ENCODE data around the gene MUC7.

The MUC7 gene

DNA sequence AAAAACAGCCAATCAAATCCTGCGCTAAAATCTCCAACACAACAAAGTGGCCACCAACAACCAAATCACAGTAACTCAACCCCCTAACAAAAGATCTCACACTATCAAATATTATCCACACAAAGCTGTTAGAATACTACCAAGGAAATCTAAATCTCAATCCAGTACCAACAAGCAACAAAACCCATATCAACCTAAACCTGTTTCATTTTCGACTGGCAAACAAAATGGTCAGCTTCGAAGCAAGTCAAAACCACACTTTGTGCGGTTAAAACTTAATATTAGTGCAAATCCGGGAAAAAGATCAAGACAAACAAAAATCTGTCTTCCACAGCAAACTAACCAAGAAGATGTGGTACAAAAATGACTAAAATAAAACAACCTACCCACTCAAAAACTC is 28.7 kb upstream of the MUC7 start:
- no peaks in the 10 kb centered on the region for H3K79me1 ChIP-seq (ENCODE audit: low read length)
- H3K14ac ChIP-seq (ENCODE audit: low read length), result no peak overlapping the region
- H3K27me3 ChIP-seq (ENCODE audit: insufficient read depth, low read length), result no peaks in the 10 kb centered on the region
- no peaks in the 10 kb centered on the region for H3K79me2 ChIP-seq (ENCODE audit: control insufficient read depth, insufficient read depth, low read length, poor library complexity)
- H2BK12ac ChIP-seq (ENCODE audit: low read length), result no peak overlapping the region
- H3K4me3 ChIP-seq (ENCODE audit: low read depth, low read length), result no peak overlapping the region
- H3K4ac ChIP-seq (ENCODE audit: low read depth, low read length), result no peak overlapping the region
- H4K91ac ChIP-seq (ENCODE audit: low read depth, low read length), result no peak overlapping the region
- H3K23ac ChIP-seq (ENCODE audit: low read length), result no peak overlapping the region
- no peak overlapping the region for H3K18ac ChIP-seq (ENCODE audit: low read length)
- no peaks in the 10 kb centered on the region for H3K36me3 ChIP-seq (ENCODE audit: control insufficient read depth in 1 of 2, insufficient read depth in 2 of 2, low read length in 2 of 2)
- H3K9ac ChIP-seq (ENCODE audit: low read length), result no peak overlapping the region
- no peak overlapping the region for H2BK5ac ChIP-seq (ENCODE audit: low read depth, low read length, poor library complexity)
- no peaks in the 10 kb centered on the region for H3K4me1 ChIP-seq (ENCODE audit: control insufficient read depth in 1 of 2, insufficient read depth in 2 of 2, low read length in 2 of 2)
- no peak overlapping the region for H2AK5ac ChIP-seq (ENCODE audit: low read length)
- H4K8ac ChIP-seq (ENCODE audit: low read depth, low read length), result no peak overlapping the region
- H4K12ac ChIP-seq (ENCODE audit: low read depth, low read length), result no peak overlapping the region
- no peak overlapping the region for H3K27ac ChIP-seq (ENCODE audit: low read depth, low read length)
- peaks cover 1% of the 10 kb centered on the region for H3K9me3 ChIP-seq (ENCODE audit: insufficient read depth, low read depth, low read length)
- no peak overlapping the region for H3K4me2 ChIP-seq (ENCODE audit: low read length)
- no CpG with 5 or more reads among the region's 5 CpGs for WGBS (ENCODE audit: extremely low coverage, insufficient coverage, insufficient read length)
- DNase-seq, result no peak
- no peak overlapping the region for H2BK120ac ChIP-seq (ENCODE audit: insufficient read depth, low read length, poor library complexity)
- no peak overlapping the region for H2AFZ ChIP-seq (ENCODE audit: insufficient read depth, low read length, poor library complexity)

DNA sequence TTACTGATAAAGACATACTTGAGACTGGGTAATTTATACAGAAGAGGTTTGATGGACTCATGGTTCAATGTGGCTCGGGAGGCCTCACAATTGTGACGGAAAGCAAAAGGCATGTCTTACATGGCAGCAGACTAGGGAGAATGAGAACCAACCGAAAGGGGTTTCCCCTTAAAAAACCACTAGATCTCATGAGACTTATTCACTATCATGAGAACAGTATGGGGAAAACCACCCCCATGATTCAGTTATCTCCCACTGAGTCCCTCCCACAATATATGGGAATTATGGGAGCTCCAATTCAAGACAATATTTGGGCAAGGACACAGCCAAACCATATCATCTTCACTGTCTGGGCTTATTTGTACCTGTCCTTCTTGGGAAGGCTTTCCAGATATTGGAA is 22.8 kb upstream of the MUC7 start:
- H3K79me2 ChIP-seq (ENCODE audit: control insufficient read depth, insufficient read depth, low read length, poor library complexity), result no peaks in the 10 kb centered on the region
- H3K27ac ChIP-seq (ENCODE audit: low read depth, low read length), result no peak overlapping the region

GRCh38 chr4:70452946-70453345 is 19.1 kb upstream of the MUC7 start:
- no peaks in the 10 kb centered on the region for H3K9me3 ChIP-seq (ENCODE audit: insufficient read depth, low read depth, low read length)
- no peak overlapping the region for H4K91ac ChIP-seq (ENCODE audit: low read depth, low read length)
- no peak overlapping the region for H3K4me2 ChIP-seq (ENCODE audit: low read length)
- H2AFZ ChIP-seq (ENCODE audit: insufficient read depth, low read length, poor library complexity), result no peak overlapping the region
- no peak overlapping the region for H3K18ac ChIP-seq (ENCODE audit: low read length)
- no peak overlapping the region for H2AK5ac ChIP-seq (ENCODE audit: low read length)
- H2BK5ac ChIP-seq (ENCODE audit: low read depth, low read length, poor library complexity), result no peak overlapping the region
- no peak overlapping the region for H4K8ac ChIP-seq (ENCODE audit: low read depth, low read length)
- no peak overlapping the region for H4K12ac ChIP-seq (ENCODE audit: low read depth, low read length)
- H2BK12ac ChIP-seq (ENCODE audit: low read length), result no peak overlapping the region
- no peak overlapping the region for H3K27ac ChIP-seq (ENCODE audit: low read depth, low read length)
- no peak overlapping the region for H3K4me3 ChIP-seq (ENCODE audit: low read depth, low read length)
- no peak overlapping the region for H3K4ac ChIP-seq (ENCODE audit: low read depth, low read length)
- no peaks in the 10 kb centered on the region for H3K36me3 ChIP-seq (ENCODE audit: control insufficient read depth in 1 of 2, insufficient read depth in 2 of 2, low read length in 2 of 2)
- H3K79me1 ChIP-seq (ENCODE audit: low read length), result no peaks in the 10 kb centered on the region
- no peak overlapping the region for H3K14ac ChIP-seq (ENCODE audit: low read length)
- H3K27me3 ChIP-seq (ENCODE audit: insufficient read depth, low read length), result no peaks in the 10 kb centered on the region
- no CpG with 5 or more reads among the region's 1 CpG for WGBS (ENCODE audit: extremely low coverage, insufficient coverage, insufficient read length)
- H3K9ac ChIP-seq (ENCODE audit: low read length), result no peak overlapping the region
- no peaks in the 10 kb centered on the region for H3K4me1 ChIP-seq (ENCODE audit: control insufficient read depth in 1 of 2, insufficient read depth in 2 of 2, low read length in 2 of 2)
- H2BK120ac ChIP-seq (ENCODE audit: insufficient read depth, low read length, poor library complexity), result no peak overlapping the region
- DNase-seq, result no peak
- H3K23ac ChIP-seq (ENCODE audit: low read length), result no peak overlapping the region
- H3K79me2 ChIP-seq (ENCODE audit: control insufficient read depth, insufficient read depth, low read length, poor library complexity), result no peaks in the 10 kb centered on the region

More for the DNA sequence above, 22.8 kb upstream of the MUC7 start:
- Histone ChIP-seq H2BK12ac (ENCODE audit: low read length) (no peak overlapping the region), H3K4me3 (ENCODE audit: low read depth, low read length) (no peak overlapping the region), H2AFZ (ENCODE audit: insufficient read depth, low read length, poor library complexity) (no peak overlapping the region), H4K12ac (ENCODE audit: low read depth, low read length) (no peak overlapping the region), H4K8ac (ENCODE audit: low read depth, low read length) (no peak overlapping the region), H3K18ac (ENCODE audit: low read length) (no peak overlapping the region), H3K36me3 (ENCODE audit: control insufficient read depth in 1 of 2, insufficient read depth in 2 of 2, low read length in 2 of 2) (no peaks in the 10 kb centered on the region), H3K4me1 (ENCODE audit: control insufficient read depth in 1 of 2, insufficient read depth in 2 of 2, low read length in 2 of 2) (no peaks in the 10 kb centered on the region), H3K23ac (ENCODE audit: low read length) (no peak overlapping the region), H3K27me3 (ENCODE audit: insufficient read depth, low read length) (no peaks in the 10 kb centered on the region), H2BK5ac (ENCODE audit: low read depth, low read length, poor library complexity) (no peak overlapping the region), H4K91ac (ENCODE audit: low read depth, low read length) (no peak overlapping the region), H3K4ac (ENCODE audit: low read depth, low read length) (no peak overlapping the region), H2BK120ac (ENCODE audit: insufficient read depth, low read length, poor library complexity) (no peak overlapping the region), H3K79me1 (ENCODE audit: low read length) (no peaks in the 10 kb centered on the region), H3K9ac (ENCODE audit: low read length) (no peak overlapping the region), H3K14ac (ENCODE audit: low read length) (no peak overlapping the region), H2AK5ac (ENCODE audit: low read length) (no peak overlapping the region), H3K4me2 (ENCODE audit: low read length) (no peak overlapping the region), H3K9me3 (ENCODE audit: insufficient read depth, low read depth, low read length) (peaks cover 1% of the 10 kb centered on the region)
- no peak for DNase-seq
- no CpG with 5 or more reads among the region's 3 CpGs for WGBS (ENCODE audit: extremely low coverage, insufficient coverage, insufficient read length)

GRCh38 chr4:70463335-70463734 is 8.7 kb upstream of the MUC7 start:
- H4K12ac ChIP-seq (ENCODE audit: low read depth, low read length), result no peak overlapping the region
- H3K14ac ChIP-seq (ENCODE audit: low read length), result no peak overlapping the region
- peaks cover 7% of the 10 kb centered on the region for H3K9me3 ChIP-seq (ENCODE audit: insufficient read depth, low read depth, low read length)
- H2AFZ ChIP-seq (ENCODE audit: insufficient read depth, low read length, poor library complexity), result no peak overlapping the region
- no peak overlapping the region for H3K4me2 ChIP-seq (ENCODE audit: low read length)
- H3K27me3 ChIP-seq (ENCODE audit: insufficient read depth, low read length), result no peaks in the 10 kb centered on the region
- no peaks in the 10 kb centered on the region for H3K4me1 ChIP-seq (ENCODE audit: control insufficient read depth in 1 of 2, insufficient read depth in 2 of 2, low read length in 2 of 2)
- no peak overlapping the region for H2BK5ac ChIP-seq (ENCODE audit: low read depth, low read length, poor library complexity)
- no peak overlapping the region for H3K4me3 ChIP-seq (ENCODE audit: low read depth, low read length)
- no peak overlapping the region for H3K27ac ChIP-seq (ENCODE audit: low read depth, low read length)
- no peak overlapping the region for H2AK5ac ChIP-seq (ENCODE audit: low read length)
- no peak overlapping the region for H2BK12ac ChIP-seq (ENCODE audit: low read length)
- no peak overlapping the region for H3K18ac ChIP-seq (ENCODE audit: low read length)
- no peaks in the 10 kb centered on the region for H3K79me1 ChIP-seq (ENCODE audit: low read length)
- no CpG with 5 or more reads among the region's 2 CpGs for WGBS (ENCODE audit: extremely low coverage, insufficient coverage, insufficient read length)
- H4K91ac ChIP-seq (ENCODE audit: low read depth, low read length), result no peak overlapping the region
- no peak overlapping the region for H4K8ac ChIP-seq (ENCODE audit: low read depth, low read length)
- no peaks in the 10 kb centered on the region for H3K79me2 ChIP-seq (ENCODE audit: control insufficient read depth, insufficient read depth, low read length, poor library complexity)
- no peak for DNase-seq
- H2BK120ac ChIP-seq (ENCODE audit: insufficient read depth, low read length, poor library complexity), result no peak overlapping the region
- no peak overlapping the region for H3K4ac ChIP-seq (ENCODE audit: low read depth, low read length)
- H3K9ac ChIP-seq (ENCODE audit: low read length), result no peak overlapping the region
- no peaks in the 10 kb centered on the region for H3K36me3 ChIP-seq (ENCODE audit: control insufficient read depth in 1 of 2, insufficient read depth in 2 of 2, low read length in 2 of 2)
- H3K23ac ChIP-seq (ENCODE audit: low read length), result no peak overlapping the region

All from trophoblast cell (in vitro differentiated cells and primary cell).